PC-3 (cell line): Measurements from ENCODE around the gene CROCC. TPM values are rescaled to one million over a fixed set of nuclear protein-coding genes. Genes with fewer than 3 reads are reported as not detected.

ENCODE experiments used
- ATAC-seq: fragments of 200-7000 bp; cut with Tn5 transposase; 2 replicates; pipeline ENCODE4 v1.9.1; 2020; ENCODE audit warnings: mild to moderate bottlenecking, moderate library complexity
- BruUV-seq: library from RNA; stranded (reverse); fragments of 400-500 nt; replicated peaks from 2 replicates; lab custom pipeline; 2021; lab: Mats Ljungman, UMichigan
- CTCF ChIA-PET: fragments of 300-600 bp; sonication (Branson Sonifier 250); formaldehyde crosslinking; loops from one replicate; lab custom pipeline; 2022; ENCODE audit warnings: antibody characterized with exemption; lab: Charles Lee
- POLR2A ChIA-PET: fragments of 300-600 bp; sonication (Branson Sonifier 250); formaldehyde crosslinking; loops from one replicate; lab custom pipeline; 2022; ENCODE audit warnings: antibody characterized with exemption; ENCODE audit not compliant: unreplicated experiment; lab: Charles Lee
- DNase-seq: peaks from one replicate; pipeline ENCODE4 v3.0.0-alpha.2; 2015
- H2AFZ ChIP-seq: fragments of 300-600 bp; sonication (generic); 2 replicates; pipeline ENCODE4 v1.6.0; 2016; ENCODE audit warnings: antibody characterized with exemption, low read length
- H3F3A ChIP-seq: fragments of 300-600 bp; sonication (generic); one replicate; pipeline ENCODE4 v1.6.0; 2017; ENCODE audit warnings: antibody characterized with exemption, low read length, control low read depth, mild to moderate bottlenecking; ENCODE audit not compliant: unreplicated experiment
- H3K27ac ChIP-seq: fragments of 300-600 bp; sonication (generic); 2 replicates; pipeline ENCODE4 v1.5.1; 2016; ENCODE audit warnings: mild to moderate bottlenecking, low read length
- H3K27me3 ChIP-seq: fragments of 300-600 bp; sonication (generic); 2 replicates; pipeline ENCODE4 v1.6.1; 2016; ENCODE audit warnings: low read length, mixed read lengths
- H3K36me3 ChIP-seq: fragments of 300-600 bp; sonication (generic); 2 replicates; pipeline ENCODE4 v1.6.1; 2016; ENCODE audit warnings: low read depth, mixed run types, low read length, mixed read lengths
- H3K4me1 ChIP-seq: fragments of 300-600 bp; sonication (generic); 2 replicates; pipeline ENCODE4 v1.5.1; 2016; ENCODE audit warnings: low read length; ENCODE audit not compliant: insufficient read depth
- H3K4me2 ChIP-seq: fragments of 300-600 bp; sonication (generic); 2 replicates; pipeline ENCODE4 v1.6.0; 2016; ENCODE audit warnings: low read length
- H3K4me3 ChIP-seq: fragments of 300-600 bp; sonication (generic); 2 replicates; pipeline ENCODE4 v1.5.1; 2016; ENCODE audit warnings: mild to moderate bottlenecking, low read length, mixed read lengths
- H3K79me2 ChIP-seq: fragments of 300-600 bp; sonication (generic); 2 replicates; pipeline ENCODE4 v1.6.1; 2017; ENCODE audit warnings: low read length, mixed read lengths
- H3K9ac ChIP-seq: fragments of 300-600 bp; sonication (generic); 2 replicates; pipeline ENCODE4 v1.6.0; 2016; ENCODE audit warnings: mild to moderate bottlenecking, low read length
- H3K9me2 ChIP-seq: fragments of 300-600 bp; sonication (generic); replicated peaks from 2 replicates; pipeline ENCODE4 v1.6.1; 2016; ENCODE audit warnings: mixed run types, low read length, mixed read lengths
- H3K9me3 ChIP-seq: fragments of 300-600 bp; sonication (generic); 2 replicates; pipeline ENCODE4 v1.6.1; 2016; ENCODE audit warnings: low read length, mixed read lengths
- H4K20me1 ChIP-seq: fragments of 300-600 bp; sonication (generic); 2 replicates; pipeline ENCODE4 v1.6.1; 2016; ENCODE audit warnings: low read length, mixed read lengths
- EZH2 ChIP-seq: fragments of 300-600 bp; sonication (generic); IDR thresholded peaks from one replicate; pipeline ENCODE4 v1.6.1; 2017; ENCODE audit warnings: antibody characterized with exemption, mild to moderate bottlenecking, low read length; ENCODE audit not compliant: unreplicated experiment
- EZH2phosphoT487 ChIP-seq: fragments of 300-600 bp; sonication (generic); IDR thresholded peaks from 2 replicates; pipeline ENCODE4 v1.6.1; 2018; ENCODE audit warnings: mild to moderate bottlenecking, antibody characterized with exemption, low read length, borderline replicate concordance
- intact Hi-C: fragments of 100-400 bp; cut with micrococcal nuclease; formaldehyde crosslinking; loops from 2 replicates; pipeline ENCODE4 v1.9.0; 2023
- total RNA-seq: library from RNA; depleted of rRNA; stranded (reverse); fragments of >200 nt; gene quantifications from 2 replicates; pipeline ENCODE4 v1.2.3, GENCODE V29; 2014
- TF ChIP-seq, protein P1 (sequence below): fragments of 300-600 bp; sonication (generic); conservative IDR thresholded peaks from 2 replicates; pipeline ENCODE4 v1.5.1; 2017; ENCODE audit warnings: antibody characterized with exemption, low read depth, mild to moderate bottlenecking, low read length

CROCC gene
- total RNA-seq, 1 experiment from 2014 or later, result 24.6 TPM

DNA sequence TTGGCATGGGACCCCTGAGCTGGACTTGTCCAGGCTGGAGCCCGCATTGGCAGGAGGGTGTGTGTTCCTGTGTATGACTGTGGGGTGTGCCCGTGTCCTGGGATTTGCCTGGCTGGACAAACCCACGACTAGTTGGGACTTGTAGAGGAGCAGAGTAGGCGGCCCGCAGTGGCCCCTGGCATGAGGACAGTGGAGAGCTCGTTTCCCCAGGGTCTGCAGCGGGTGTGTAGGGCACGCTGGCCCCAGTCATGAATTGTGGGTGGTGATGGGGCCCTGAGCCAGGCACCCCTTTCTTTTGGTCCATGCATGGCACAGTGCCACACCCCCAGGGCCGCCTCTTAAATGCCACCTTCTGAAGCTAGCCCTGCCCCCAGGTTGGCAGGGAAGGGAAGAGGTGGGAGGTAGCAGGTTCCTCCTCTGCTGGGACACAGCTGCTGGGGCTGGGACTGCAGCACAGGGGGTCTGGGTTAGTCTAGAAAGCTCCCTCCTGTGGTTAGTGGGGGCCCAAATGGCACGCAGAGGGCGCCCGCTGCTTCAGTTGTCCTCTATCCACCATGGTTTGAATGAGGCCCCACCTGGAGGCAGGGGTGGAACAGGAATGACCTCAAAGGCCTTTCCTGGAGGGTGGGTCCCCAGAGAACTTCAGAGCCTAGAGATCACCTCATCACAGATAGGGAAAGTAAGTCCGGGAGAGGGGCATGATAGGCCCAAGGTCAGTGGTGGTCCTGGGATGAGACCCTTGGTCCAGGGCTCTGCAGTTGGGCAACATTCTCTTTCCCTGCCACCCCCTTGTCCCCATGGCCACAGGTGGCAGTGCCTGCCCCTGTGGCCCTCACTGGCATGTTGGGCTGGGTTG lies 4.1 kb downstream of the CROCC start:
- no peak for ATAC-seq

GRCh38 chr1:16926491-16927073 lies 4.9 kb downstream of the CROCC start:
- Histone ChIP-seq H3K27ac (no peak overlapping the region), H3K9ac (no peak overlapping the region), H3K79me2 (no peaks in the 10 kb centered on the region), H2AFZ (no peak overlapping the region), H3K9me2 (no peaks in the 10 kb centered on the region), H3K4me3 (no peak overlapping the region), H3K9me3 (no peaks in the 10 kb centered on the region), H3K4me1 (no peaks in the 10 kb centered on the region), H4K20me1 (no peaks in the 10 kb centered on the region), H3K36me3 (no peaks in the 10 kb centered on the region), H3K4me2 (no peak overlapping the region), H3F3A (no peaks in the 10 kb centered on the region), H3K27me3 (no peaks in the 10 kb centered on the region)
- TF ChIP-seq EZH2, result no peak
- no TSS peak for BruUV-seq
- ChIA-PET CTCF (no interaction called here), POLR2A (no interaction called here)
- intact Hi-C loops, result no loop called here
- no peak for DNase-seq
- no peak for ATAC-seq

More for the DNA sequence above, 4.1 kb downstream of the CROCC start:
- Histone ChIP-seq H3K36me3 (no peaks in the 10 kb centered on the region), H3K9me2 (no peaks in the 10 kb centered on the region), H2AFZ (no peak overlapping the region), H3K9me3 (no peaks in the 10 kb centered on the region), H3K4me1 (no peaks in the 10 kb centered on the region), H3K9ac (no peak overlapping the region), H3K4me3 (no peak overlapping the region), H3F3A (no peaks in the 10 kb centered on the region), H3K27me3 (no peaks in the 10 kb centered on the region), H4K20me1 (no peaks in the 10 kb centered on the region), H3K79me2 (no peaks in the 10 kb centered on the region), H3K27ac (no peak overlapping the region), H3K4me2 (no peak overlapping the region)
- TF ChIP-seq, protein P1, sequence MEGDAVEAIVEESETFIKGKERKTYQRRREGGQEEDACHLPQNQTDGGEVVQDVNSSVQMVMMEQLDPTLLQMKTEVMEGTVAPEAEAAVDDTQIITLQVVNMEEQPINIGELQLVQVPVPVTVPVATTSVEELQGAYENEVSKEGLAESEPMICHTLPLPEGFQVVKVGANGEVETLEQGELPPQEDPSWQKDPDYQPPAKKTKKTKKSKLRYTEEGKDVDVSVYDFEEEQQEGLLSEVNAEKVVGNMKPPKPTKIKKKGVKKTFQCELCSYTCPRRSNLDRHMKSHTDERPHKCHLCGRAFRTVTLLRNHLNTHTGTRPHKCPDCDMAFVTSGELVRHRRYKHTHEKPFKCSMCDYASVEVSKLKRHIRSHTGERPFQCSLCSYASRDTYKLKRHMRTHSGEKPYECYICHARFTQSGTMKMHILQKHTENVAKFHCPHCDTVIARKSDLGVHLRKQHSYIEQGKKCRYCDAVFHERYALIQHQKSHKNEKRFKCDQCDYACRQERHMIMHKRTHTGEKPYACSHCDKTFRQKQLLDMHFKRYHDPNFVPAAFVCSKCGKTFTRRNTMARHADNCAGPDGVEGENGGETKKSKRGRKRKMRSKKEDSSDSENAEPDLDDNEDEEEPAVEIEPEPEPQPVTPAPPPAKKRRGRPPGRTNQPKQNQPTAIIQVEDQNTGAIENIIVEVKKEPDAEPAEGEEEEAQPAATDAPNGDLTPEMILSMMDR, result no peak
- no peak for TF ChIP-seq EZH2phosphoT487
- TF ChIP-seq EZH2, result no peak
- intact Hi-C loops, result no loop called here
- ChIA-PET POLR2A (no interaction called here), CTCF (no interaction called here)
- no peak for DNase-seq
- BruUV-seq, result no TSS peak

- H3K79me2 ChIP-seq, result no peaks in the 10 kb centered on the region
- TF ChIP-seq, protein P1, result no peak
- TF ChIP-seq EZH2phosphoT487 (no peak), EZH2 (no peak)
- no peaks in the 10 kb centered on the region for H4K20me1 ChIP-seq
- no peaks in the 10 kb centered on the region for H3K36me3 ChIP-seq
- no peak overlapping the region for H3K27ac ChIP-seq
- no peaks in the 10 kb centered on the region for H3K4me1 ChIP-seq
- DNase-seq (no peak), ATAC-seq (no peak)
- no peaks in the 10 kb centered on the region for H3F3A ChIP-seq
- H3K4me2 ChIP-seq, result no peak overlapping the region
- H2AFZ ChIP-seq, result no peak overlapping the region
- no peaks in the 10 kb centered on the region for H3K27me3 ChIP-seq
- H3K9ac ChIP-seq, result no peak overlapping the region
- H3K4me3 ChIP-seq, result no peak overlapping the region
- H3K9me3 ChIP-seq, result no peaks in the 10 kb centered on the region
- POLR2A ChIA-PET, result no interaction called here
- CTCF ChIA-PET, result no interaction called here
- H3K9me2 ChIP-seq, result no peaks in the 10 kb centered on the region
- BruUV-seq, result no TSS peak
- intact Hi-C loops, result no loop called here
These were observed 5.5 kb downstream of the CROCC start for GRCh38 chr1:16927256-16927655.
